Eye (tissue), 1 donor: ENCODE results near the gene BBS2.
"Not testable (repeated sequence)": the region's sequence is repeated elsewhere in the genome, so short reads cannot be mapped to it uniquely, and the experiment has no call there.

Source experiments
- DNase-seq: peaks from one replicate; pipeline ENCODE4 v3.0.0-alpha.2; 2015

BBS2 gene

DNA sequence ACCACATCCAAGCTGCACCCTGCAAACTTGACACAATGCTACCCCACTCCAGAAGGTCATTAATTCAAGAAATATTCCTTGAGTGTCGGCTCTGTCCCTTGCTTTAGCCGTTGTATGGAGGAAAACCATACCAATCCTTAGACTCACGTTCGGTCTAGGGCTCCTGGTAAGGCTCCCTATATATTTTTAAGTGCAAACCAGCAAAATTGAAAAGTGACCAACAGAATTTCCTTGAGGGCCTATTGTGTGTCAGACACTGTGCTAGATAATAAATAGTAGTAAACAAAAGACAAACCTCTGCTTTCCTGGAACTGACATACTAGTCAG, 390 bp upstream of the BBS2 start:
- DNase-seq, result no peak

- DNase-seq, result no peak
These were observed 1.4 kb downstream of the BBS2 start for GRCh38 chr16:56518425-56518824.

DNA sequence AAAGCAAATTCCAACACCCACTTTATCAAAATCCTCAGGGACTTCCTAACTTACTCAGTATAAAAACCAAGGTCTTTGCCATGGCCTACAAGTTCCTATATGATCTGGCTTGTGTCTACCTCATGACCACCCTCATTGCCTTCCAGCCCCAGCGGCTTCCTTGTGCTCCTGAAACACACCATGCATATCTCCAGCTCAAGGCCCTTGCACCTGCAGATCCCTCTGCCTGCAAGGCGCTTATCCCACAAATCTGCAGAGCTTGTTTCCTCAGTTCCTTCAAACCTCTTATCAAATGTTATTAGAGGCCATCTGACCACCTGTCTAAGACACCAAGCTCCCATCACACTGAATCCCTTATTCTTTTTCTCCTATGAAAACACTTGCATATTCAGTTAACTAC, 2.6 kb downstream of the BBS2 start:
- DNase-seq, result no peak

GRCh38 chr16:56515665-56516064, 4.2 kb downstream of the BBS2 start:
- no peak for DNase-seq

GRCh38 chr16:56514845-56515244, 5.0 kb downstream of the BBS2 start:
- DNase-seq, result no peak

GRCh38 chr16:56513972-56514371, 5.9 kb downstream of the BBS2 start:
- peak; percentile 45 for DNase-seq

GRCh38 chr16:56513091-56513490, 6.7 kb downstream of the BBS2 start:
- DNase-seq, result no peak

GRCh38 chr16:56512025-56512424, 7.8 kb downstream of the BBS2 start:
- DNase-seq, result no peak

GRCh38 chr16:56510544-56510943, 9.3 kb downstream of the BBS2 start:
- DNase-seq, result no peak

- DNase-seq, result no peak
These were observed 12.9 kb downstream of the BBS2 start for GRCh38 chr16:56506941-56507340.

DNA sequence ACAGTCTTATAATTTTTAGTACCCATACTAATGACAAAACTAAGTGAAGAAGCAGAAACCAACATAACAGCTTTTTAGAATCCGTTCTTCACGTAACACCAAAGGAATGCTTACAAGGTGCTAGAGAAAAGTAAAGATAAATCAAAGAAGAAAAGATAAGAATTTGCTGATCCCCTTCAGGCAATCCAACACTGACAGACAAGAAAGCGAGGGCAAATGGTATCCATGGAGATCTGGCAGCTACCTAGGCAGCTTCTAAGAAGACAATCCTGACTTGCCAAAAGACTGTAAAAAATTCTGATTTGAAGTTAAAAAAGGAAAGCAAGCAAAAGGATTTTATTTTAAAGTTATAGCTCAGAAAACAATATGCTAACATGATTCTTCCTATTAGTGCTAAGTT, 14.6 kb downstream of the BBS2 start:
- DNase-seq, result no peak

GRCh38 chr16:56493815-56494214, 26.0 kb downstream of the BBS2 start:
- no peak for DNase-seq

GRCh38 chr16:56493126-56493525, 26.7 kb downstream of the BBS2 start:
- DNase-seq, result no peak

DNA sequence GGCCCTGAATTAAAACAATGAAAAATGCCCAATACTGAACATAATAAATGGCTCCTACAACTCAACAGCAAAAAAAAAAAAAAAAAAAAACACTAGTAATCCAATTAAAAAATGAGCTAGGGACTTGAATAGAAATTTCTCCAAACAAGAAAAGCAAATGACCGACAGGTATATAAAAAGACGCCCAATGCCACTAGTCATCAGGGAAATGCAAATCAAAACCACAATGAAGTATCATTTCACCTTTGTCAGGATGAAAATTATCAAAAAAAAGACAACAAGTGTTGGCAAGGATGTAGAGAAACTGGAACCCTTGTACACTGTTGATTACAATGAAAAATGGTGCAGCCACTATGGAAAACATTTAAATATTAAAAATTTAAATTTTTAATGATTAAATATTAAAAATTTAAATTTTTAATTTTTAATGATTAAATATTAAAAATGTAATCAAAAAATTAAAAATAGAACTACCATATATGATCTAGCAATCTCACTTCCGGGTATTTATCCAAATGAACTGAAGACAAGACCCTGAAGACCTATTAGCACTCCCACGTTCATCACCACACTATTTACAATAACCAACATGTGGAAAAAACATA, 28.1 kb downstream of the BBS2 start:
- no peak for DNase-seq

DNA sequence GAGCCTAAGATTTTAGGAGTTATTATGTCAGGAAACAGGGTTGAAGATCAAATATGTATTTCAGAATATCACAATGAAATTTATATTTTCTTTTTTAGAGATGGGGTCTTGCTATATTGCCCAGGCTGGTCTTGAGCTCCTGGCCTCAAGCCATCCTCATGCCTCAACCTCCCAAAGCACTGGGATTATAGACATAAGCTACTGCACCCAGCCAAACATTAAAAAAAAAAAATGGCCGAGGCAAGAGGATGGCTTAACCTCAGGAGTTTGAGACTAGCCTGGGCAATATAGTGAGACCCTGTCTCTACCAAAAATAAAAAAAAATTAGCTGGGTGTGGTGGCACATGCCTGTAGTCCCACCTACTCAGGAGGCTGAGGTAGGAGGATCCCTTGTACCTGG, 31.0 kb downstream of the BBS2 start:
- not testable (repeated sequence) for DNase-seq

GRCh38 chr16:56488035-56488434, 31.8 kb downstream of the BBS2 start:
- DNase-seq, result no peak

DNA sequence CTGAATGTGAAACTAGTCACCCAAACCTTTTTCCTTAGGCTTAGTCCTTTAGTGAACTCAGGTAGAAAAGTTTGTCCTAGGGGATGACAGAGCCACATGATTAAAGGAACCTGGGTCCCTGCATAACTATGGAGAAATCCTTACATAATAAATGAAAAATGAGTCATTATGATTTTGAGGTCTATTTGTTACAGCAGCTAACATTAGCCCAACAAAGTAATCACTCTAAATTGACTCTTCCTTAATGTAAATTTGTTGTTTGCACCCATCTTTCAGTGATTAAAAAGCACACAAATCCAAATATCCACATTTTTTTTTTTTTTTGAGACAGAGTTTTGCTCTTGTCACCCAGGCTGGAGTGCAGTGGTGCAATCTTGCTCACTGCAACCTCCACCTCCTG, 36.4 kb downstream of the BBS2 start:
- DNase-seq, result no peak

GRCh38 chr16:56482683-56483236, 37.1 kb downstream of the BBS2 start:
- DNase-seq, result no peak

DNA sequence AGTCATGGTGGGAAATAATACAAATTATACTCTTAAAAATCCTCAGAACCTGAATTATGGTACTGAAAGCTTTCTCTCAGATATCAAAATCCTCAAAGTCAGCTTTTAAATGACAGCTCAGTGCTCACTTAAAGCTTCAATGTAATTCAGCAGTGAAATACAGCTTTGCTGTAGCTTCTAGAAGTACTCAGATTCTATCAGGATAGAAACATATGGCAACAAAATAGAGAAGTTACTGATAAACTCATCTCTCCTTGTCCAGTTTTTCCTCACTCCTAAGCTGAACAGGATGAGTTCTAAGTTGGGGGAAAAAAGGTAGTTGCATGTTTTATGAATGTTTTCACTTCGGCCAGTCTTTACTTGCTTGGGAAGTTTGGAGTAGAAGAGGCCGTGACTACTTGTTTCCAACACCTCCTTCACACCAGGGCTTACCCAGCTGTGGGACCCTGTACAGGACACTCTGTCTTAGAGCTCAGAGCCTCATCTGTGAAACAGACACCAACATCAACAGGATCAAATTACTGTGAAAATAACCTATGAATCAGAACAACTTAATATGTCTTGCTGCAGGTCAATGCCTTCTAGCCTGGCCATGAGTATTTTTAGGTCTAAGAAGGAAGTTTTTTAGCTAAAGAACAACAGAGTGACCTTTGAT, 38.2 kb downstream of the BBS2 start:
- DNase-seq, result no peak

DNA sequence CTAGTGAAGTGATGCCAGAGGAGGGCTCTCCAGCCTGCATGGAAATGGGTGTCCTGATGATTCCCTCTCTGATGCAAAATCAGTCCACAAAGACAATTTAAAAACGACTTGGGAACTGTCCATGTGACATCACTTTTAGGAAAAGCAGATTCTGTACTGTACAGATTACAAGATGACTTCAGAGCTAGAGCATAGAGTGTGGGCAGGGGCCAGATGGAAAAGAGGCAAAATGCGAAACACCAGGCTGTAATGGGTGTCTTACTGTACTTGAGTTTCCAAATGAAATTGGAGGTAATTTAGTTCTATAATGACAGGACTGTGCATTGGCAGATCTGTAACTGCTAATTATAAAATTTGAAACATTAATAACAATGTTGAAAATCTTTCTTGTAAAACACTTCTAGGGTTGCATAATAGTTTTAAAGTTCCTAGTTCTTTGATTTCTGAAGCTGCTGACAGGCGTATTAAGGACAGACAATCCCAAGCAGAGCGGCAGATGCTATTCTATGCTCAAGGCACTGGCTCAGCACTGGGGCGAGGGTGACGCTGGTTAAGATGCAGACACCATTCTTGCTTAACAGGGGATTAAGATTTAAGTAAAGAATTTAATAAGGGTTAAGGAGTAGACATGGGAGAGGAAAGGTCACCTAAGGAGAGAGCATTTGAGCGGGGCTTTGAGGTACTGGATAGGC, 38.9 kb downstream of the BBS2 start:
- no peak for DNase-seq

- DNase-seq, result no peak
These were observed 40.4 kb downstream of the BBS2 start for GRCh38 chr16:56479469-56479868.

DNA sequence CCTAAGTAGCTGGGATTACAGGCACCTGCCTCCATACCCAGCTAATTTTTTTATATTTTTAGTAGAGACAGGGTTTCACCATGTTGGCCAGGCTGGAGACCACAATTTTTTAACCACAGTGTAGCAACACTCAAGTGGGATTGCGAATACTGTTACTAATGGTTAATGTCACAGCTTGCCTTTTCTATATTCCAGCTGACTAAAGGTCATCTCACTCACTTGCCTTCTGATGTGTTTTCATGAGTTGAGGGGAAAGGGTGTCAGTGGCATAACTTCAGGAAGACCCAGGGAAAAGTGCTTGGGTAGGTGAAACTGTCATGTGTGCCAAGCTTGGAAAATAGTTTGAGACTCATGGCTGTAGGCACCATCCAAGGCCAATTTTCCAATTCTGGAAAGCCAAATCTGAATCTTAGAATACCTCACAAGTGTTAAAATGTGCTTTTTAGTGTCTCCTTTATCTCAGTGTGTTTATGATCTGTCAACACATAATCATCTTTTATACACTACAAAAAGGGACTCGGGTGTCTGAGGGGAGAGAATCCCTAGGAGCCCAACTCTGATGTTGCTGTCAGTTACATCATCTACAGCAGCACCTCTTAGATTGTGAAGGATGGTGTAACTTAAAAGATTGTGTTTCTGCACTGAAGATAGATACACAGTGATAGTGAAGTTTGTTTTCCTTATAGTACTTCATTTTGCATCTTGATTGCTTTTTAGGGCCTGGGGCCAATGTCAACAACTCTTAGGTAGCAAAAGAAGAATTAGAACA, 41.4 kb downstream of the BBS2 start:
- DNase-seq, result no peak

DNA sequence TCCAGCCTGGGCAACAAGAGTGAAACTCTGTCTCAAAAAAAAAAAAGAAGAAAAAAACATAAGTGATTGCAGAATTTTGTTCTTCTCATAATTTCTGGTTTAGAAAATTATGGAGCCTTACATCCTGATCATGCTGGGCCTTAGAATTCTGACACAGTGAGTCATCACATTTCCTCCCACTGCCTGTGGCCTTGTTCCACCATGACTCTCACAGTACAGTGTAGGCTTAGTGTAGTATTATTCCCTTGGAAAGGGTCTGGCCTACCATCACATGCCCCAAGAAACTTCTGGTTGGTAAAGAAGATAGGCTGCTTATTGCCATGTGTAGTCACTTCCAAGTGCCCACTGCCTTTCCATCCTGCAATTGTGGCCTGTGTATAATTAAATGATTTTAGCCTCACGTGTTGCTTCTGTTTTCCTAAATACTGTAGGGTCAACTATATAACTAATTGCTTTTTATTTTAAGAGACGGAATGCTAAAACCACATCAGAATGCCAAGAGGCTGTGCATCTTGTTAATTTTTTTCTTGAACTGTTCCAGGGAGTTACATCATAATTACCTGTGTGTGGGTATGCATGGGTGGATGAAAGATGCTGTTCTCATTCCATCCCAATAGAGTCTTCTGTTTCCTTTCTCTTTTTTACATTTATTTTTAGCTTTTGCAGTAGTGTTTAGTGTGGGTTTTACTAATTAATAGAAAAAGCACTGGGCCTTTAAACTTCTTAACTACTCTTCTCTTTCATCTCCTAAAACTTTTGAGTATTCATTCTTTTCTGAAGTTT, 42.5 kb downstream of the BBS2 start:
- DNase-seq, result no peak
